RKO (cell line): ENCODE measurements around the gene FCAMR.

Experiments used
- DNase-seq: peaks from one replicate; pipeline ENCODE4 v3.0.0-alpha.2; 2016; ENCODE audit warnings: low spot score

FCAMR gene

DNA sequence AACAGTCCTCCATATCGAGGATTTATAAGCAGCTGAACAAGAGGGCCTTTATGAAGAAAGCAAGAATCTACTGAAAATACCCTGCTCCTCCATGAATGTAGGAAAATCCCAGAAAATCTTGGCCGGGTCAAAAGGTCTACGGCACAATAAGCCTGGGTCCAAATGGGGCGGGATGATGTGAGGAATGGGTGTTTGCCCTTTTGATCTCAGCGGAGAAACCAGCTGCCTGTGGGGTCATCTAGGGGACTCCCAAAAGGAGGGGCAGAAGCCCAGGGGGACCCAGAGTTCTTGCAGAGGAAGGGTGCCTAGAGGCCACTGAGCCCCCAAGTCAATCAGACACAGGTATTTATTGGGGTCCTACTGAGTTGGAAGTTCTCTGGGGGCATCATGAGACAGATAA lies 12.6 kb downstream of the FCAMR start:
- no peak for DNase-seq

DNA sequence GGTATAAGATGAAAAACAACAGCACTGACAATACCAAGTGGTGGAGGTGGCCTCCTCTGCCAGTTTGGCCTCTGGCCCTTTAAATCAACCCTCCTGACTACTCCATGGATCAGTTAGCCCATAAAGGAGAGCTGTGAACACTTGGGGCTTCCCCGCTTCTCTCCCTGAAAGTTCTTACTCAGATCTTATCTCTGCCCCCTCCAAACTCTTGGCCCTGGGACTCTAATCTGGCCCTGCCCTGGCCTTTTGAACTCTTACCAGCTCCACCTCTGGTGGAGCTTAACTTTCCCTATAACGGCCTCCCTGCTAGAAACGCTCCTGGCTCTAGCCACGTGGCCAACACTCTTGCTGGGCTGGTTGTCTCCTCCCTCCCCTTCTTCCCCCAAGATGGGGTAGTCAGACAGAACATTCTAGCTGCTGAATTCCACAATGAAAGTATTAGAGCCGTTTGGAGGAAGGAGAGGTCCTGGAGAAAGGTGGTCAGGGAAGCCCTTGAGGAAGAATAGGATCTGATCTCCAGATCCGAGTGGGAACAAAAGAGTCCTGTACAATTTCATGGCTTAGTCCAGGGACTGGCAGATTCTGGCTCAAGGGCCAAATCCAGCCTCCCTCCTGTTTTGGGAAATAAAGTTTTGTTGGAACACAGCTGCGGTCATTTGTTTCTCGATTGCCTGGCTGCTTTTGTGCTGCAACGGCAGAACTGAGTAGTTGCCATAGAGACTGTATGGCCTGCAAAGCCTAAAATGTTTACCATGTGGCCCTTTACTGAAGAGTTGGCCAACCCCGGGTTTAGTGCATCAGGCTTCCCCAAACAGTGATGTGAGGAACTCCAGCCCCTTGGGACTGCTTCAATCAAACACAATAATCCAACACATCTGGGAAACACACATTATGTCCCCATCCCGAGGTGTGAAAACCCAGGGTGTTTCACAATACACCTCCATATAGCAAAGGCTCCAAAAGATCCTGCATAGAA lies 14.5 kb downstream of the FCAMR start:
- DNase-seq: no peak

DNA sequence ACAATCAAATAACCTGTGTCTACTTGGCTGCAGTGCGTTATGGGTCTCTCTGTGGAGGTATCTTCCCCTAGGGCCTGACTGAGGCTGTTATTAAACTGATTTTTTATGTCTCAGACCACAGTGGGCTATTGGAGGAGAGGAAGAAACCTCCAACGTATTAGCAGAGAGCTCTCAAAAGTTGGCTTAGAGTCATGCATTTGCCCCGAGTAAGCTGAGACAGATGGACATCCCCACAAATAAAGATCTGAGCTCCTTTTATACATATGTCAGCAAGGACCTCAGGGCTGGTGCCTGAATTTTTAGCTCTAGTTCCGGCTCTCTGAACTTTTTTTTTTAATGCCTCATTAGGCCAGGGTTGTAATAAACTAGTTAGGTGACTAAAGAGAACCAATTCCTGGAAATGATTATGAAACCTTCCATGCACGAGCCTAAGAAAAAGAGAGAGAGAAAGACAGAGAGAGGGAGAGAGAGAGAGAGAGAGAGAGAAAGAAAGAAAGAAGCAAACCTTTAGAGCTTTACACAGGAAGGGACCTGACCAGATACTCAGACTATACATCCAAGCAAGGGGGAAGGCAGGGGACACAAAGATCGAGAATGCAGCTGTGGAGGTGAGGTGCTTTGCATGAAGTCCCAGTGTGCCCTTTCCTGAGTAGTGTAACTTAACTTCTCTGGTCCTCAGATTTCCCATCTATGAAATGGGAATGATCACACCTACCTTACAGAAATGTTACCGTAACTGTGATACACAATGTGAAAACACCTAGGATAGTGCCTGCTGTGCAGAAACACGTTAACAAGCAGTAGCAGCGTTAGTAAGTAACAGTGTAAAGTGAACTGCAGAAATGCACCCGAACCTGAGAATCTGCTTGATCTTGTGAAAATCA lies 15.6 kb downstream of the FCAMR start:
- DNase-seq: no peak

DNA sequence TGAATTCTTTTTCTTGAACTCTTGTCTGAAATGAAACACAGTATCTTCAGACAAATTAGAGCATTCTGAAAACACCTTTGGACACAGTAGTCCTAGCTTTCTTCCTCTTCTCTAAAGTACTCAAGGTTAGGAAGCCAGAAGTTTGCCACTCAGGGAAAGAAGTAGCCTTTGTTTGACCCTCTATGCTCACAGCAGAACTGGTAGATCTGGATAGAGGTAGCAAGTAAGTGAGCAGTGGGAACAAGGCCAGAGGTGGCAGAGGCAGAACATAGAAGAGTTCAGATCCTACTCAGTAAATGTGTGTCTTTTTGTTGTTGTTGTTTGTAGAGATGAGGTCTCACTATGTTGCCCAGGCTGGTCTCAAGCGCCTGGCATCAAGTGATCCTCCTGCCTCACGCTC lies 16.6 kb downstream of the FCAMR start:
- no peak for DNase-seq

DNA sequence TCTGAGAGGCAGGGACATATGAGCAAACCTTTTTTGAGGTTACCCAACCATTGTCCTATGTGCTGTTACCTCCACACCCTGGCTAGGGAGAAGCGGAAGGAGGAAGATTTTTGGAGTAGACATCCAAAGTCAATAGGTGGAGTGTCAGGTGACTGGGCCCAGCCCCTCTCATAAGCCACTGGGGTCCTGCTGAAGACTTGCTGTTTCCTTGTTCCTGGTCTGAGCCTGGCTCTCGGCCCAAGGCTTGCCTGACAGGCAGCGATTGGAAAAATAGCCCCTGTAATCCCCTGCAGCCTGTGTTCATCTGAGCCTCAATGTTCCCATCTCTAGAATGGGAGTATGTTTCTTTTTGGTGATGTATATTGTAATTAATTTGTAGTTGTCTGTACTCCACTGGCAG lies 17.1 kb downstream of the FCAMR start:
- DNase-seq: no peak

DNA sequence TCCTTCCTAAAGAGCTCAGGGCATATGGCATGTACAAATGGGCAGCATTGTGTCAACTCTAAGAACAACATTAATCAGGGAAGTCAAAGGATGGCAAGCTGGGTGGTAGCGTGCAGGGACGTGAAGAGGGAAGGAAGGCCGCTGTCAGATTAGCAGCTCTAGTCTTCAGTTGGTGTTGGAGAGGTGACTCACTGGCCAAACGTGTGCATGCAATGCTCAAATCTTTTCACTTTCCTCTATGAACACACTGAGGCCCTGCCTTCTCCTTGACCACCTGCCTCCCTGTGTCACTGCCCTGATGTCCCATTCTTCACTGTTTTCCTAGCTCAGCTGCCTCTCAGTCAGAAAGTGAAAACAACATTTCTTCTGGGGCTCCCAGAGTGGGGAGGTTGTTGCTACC lies 18.1 kb downstream of the FCAMR start:
- no peak for DNase-seq

DNA sequence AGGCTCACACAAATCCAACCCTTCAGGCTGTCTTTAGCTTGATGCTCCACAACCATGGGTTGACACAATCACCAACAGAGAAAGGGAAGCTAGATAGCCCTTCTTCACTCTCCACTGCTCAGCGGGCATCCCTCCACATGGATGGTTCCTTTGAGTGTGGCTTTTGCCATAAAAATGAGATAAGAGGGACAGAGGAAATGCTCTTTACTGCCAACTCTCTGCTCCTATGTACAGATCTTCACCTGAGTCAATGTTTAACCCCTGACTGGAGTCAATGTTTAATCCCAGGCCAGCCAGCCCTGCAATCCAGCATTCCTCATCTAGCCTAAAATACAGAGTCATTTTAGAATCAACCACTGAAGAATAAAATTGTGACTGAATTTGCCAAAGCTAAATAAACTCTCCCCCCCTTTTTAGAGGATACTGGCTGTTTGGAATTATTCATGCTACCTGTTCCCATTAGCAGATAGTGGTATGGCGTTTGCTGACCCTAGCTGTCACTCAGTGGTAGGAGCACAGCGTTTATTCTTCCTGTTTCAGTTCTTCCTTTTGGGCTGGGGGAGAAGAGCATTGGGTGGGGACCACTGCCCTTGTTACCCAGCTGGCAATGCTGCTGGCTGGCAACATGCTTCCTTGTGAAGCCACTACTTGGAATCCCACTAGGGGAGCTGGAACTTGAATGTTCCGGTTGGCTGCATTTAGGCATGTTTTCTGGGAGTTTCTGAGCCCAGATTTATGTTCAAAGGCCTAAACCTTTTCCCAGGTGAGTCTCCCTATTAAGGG lies 18.8 kb downstream of the FCAMR start:
- DNase-seq: no peak

DNA sequence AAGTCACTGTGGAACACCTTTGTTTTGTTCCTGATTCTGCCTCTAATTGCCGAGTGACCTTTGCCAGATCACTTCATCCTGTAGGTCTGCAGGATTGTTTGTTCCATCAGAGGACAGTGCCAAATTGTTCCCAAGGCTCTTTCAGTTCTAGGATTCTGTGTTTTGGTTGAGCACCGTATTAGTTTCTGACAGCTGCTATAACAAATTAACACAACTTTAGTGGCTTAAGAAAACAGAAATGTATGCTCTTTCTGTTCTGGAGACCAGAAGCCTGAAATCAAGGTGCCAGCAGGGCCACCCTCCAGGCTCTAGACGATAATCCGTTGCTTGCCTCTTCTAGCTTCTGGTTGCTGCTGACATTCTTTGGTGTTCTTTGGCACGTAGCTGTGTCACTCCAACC lies 20.6 kb downstream of the FCAMR start:
- DNase-seq: no peak

DNA sequence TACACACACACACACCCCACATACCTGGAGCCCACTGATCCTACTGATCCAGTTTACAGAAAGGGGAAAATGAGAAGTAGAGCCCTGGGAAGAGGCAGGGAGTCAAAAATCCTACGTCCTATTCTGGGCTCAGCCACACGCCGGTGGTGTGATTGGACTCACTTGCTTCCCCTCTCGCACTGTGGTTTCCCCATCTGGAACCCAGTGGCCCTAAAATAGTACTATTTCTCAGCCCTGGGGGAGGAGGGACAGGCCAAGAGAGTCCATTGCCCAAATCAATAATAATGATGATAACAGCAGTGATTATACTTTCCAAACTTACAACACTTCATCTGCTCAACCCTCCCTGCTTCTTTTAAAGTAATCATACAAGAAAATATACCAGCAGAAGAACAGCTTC lies 21.1 kb downstream of the FCAMR start:
- no peak for DNase-seq

DNA sequence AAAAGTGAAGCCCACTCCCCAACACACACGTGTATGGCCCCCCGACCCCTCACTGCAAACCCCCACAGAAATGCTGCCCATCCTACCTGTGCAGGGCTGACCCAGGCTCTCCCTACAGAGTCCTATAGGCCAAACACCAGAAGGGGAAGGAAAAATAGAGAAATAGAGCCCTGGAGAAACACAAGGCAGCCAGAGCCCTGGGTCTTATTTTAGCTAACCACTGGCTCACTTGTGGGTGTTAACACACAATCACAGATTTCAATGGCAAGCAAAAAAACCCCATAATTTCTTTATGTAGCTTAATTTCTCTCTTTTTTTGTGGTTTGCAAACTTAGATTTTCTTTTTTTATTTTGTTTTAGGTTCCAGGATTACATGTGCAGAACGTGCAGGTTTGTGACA lies 23.0 kb downstream of the FCAMR start:
- DNase-seq: no peak

DNA sequence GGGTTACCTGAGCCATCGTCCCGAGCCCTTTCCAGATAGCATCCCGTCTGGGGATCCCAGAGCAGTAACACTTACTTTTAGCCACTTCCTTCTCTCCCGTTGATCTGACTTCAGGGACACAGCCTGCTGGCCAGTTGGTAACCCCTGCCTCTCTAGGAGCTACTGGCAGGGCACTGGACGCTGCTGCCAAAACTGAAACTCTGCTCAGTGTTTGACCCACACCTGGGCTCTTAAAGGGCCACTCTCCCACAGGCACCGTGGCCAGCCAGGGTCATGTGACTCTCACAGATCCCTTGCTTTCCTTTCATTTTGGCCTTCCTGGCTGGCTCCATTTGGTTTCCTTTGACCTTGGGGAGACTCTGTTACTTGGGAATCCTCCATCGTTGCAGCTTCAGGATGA lies 24.0 kb downstream of the FCAMR start, which contains the start of gene PIGR:
Gene PIGR (minus strand): TSS at position 206 of the 400 bp plus-strand sequence. CDS start 5,935 bp downstream, outside the sequence.
- no peak for DNase-seq

DNA sequence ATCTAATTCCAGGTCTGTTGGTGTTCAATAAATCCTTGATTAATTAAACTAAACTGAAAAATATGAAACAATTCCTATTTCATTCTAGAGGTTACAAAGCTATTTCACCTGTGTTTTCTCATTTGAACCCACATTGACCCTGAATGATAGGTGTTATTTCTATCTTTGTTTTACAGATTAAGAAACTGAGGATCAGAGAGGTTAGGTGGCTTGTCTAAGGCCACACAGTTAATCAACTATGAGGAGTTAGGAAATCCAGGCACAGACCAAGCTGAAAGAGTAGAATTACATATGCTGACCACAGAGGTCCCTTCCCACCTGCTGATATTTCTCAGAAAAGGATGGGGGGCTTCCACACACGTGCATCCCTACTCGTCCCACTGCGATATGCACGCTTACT lies 24.5 kb downstream of the FCAMR start:
- DNase-seq: no peak

DNA sequence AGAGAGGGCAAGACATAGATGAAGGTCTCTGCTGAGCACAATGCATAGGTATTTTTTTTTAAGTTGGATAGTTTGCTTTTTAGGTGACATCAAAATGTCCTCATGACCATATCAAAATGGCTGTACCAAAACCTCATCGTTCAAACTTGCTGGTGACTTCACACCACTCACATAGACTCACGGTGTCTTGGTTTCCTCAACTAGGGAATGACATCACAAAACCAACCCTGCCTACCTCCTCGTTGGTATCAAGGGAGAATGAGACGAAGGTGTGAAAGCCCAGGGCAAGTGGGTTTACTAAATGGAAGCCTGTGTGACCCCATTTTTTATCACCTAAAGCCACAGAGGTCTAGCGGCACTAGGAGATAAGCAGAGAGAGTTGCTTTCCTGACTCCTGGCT lies 25.6 kb downstream of the FCAMR start:
- no peak for DNase-seq

DNA sequence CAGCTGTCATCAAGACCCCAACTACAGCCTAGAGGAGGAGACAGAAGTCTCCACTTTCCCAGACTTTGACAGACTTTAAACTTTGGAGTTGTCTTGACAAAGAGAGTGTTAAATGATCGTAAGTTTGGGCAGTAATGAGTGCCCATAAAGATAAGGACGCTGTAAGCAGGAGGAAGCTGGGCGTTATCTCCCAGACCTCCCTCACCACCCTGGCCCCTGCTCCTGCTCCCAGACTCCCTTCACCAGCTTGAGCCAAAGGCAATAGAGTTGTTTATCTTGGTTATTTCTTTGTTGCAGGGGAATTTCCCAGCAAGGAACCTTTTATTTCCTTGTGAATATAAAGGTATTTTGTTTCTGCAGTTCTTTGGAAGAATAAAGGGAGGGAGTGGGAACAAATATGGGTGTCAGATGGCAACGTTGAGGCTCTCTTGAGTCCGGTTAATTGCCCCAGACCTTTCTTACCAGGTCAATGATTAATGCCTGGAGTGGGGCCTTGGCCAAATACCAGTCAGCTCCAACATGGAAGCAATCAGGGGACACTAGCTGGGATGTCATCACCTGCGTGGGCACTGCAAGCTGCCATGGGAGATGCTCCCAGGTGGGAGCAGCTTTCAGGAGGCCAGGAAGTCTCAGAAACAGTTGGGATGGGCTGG lies 28.4 kb downstream of the FCAMR start:
- no peak for DNase-seq

DNA sequence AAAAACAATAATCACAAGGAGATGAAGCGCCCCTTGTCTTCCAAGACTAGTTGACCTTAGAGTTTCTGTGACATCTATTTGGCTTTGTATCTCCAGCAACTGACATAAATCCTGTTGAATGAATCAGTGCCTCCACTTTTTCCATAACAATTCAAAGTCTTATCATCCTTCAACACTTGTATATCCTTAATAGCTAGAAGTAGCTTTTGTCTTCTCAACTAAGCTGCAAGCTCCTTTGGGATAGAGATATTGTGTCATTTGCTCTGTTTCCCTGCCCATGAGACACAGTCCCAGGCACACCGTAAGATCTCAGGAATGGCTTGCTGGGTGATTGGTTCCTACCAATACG lies 29.7 kb downstream of the FCAMR start:
- no peak for DNase-seq

DNA sequence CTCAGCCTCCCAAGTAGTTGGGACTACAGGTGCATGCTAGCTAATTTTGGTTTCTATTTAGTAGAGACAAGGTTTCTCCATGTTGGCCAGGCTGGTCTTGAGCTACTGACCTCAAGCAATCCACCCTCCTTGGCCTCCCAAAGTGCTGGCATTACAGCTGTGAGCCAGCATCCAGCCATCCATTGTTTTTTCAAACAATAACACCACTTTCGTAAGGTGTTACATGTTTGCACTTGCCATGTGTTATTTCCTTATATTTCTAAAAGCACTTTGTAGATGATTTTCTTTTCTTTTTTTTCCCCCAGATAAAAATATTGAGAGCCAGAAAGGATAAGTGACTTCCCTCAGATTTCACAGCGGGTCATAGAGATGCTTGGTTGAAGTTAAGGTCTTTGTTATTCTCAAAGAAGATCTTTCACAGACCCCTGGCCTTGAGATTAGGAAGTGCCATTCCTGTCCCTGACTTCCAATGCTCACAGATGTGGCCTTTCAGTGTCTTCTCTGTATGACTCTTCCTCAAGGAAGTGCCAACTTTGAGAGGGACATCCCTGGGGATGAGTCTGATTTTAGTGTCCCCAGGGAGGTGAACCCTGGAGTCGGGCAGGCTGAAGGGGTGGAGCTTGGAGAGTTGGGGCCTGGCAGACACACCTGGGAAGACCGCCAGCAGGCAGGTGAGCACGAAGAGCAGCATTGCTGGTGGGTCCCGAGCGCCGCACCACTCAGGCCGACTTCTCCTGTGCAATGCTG lies 30.2 kb downstream of the FCAMR start:
- no peak for DNase-seq

DNA sequence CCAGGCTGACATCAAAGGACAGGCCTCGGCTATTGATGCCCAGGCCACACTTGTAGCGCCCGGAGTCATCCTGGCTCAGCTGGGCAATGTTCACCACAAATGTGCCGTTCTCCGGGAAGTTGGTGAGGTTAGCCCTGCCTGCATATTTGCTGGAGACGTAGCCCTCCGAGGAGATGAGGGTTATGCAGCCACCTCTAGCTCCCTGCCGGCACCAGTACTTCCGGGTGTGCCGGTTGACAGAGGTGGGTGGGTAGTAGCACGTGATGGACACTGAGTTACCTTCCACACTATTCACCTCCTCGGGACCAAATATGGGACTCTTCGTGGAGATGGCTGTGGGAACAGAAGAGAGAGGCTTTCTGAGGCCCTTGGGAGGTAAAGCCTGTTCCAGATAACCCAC lies 31.1 kb downstream of the FCAMR start:
- no peak for DNase-seq

DNA sequence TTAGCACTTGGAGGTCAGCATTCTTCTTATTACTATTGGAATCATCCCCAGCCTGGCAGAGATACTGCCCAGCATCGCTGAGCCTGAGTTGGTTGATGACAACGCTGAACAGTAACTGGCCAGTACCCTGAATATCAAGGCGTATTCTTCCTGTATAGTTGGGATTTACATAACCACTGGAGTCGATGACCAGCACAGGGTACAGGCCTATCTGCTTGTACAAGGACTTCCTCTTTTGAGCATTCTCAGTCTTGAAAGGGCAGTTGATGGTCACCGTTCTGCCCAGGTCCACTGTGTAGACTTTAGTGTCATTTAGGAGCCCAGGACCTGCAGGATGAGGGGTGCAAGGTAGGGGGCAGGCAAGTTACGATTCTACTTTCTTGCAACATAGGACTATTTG lies 32.8 kb downstream of the FCAMR start:
- no peak for DNase-seq

DNA sequence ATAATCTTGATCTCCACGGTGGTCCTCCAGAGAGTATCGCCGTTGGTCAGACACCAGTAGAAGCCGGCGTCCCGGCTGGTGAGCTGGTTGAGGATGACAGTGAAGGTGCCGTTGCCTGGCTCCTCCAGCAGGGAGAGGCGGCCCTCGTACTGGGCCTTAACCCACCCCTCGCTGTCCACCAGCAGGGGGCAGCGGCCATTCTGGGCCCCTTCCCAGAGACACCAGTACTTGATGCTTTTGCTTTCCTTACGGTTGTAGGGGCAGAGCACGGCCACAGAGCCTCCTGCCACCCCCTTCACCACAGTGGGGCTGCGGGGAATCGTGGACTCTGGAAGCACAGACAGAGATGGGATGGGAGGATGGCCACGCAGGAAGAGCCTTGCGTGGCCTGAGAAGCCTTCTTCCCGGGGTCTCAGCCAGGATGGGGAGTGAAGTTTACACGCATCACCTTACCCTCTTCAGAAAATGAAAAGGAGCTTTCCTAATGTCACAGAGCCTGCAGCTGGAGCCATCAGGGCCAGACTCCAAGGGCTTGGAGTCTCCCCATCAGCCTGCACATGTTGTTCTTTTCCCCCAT lies 34.7 kb downstream of the FCAMR start:
- DNase-seq: no peak

DNA sequence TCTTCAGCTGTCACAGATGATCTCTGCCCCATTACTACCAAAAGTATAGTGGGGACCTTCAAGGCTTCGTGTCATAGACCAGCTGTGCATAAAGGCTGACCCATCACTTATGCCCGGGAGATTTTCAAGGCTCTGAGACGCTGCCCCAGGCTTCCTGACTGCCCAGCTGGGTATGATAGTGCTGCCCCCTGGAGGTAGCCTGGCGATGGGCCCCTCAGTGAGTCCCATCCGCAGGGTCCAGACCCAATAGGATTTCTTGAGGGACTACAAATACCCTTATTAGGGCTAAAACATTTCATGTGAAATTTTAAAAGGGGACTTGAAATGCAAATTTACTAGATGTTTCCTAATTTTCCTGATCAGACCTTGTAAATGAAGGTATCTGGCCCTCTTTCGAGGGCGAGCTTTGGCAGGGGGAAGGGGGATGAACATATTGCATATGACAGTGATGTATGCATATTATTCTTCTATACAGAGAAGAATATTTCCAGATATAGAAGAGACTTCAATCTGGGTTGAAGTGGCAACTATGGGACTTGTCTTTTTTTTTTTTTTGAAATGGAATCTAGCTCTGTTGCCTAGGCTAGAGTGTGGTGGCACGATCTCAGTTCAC lies 36.8 kb downstream of the FCAMR start:
- no peak for DNase-seq
